ENCODE results near the gene PAX5. TPM values are rescaled to one million over a fixed set of nuclear protein-coding genes. Genes with fewer than 3 reads are reported as not detected.

Gene PAX5
- total and polyA plus RNA-seq, 2 experiments from 2014 or later, result not detected

- Histone ChIP-seq H3F3A (ENCODE audit: insufficient read depth) (no peaks in the 10 kb centered on the region), H2AFZ (no peak overlapping the region), H3K79me2 (ENCODE audit: insufficient read depth) (no peaks in the 10 kb centered on the region), H3K36me3 (ENCODE audit: low read depth) (no peaks in the 10 kb centered on the region), H3K4me2 (ENCODE audit: unreplicated experiment) (no peak overlapping the region), H3K27me3 (replicated peaks; ENCODE audit: insufficient read depth) (peaks cover 50% of the 10 kb centered on the region), H3K9me3 (ENCODE audit: low read depth) (no peaks in the 10 kb centered on the region), H4K20me1 (ENCODE audit: insufficient read depth) (no peaks in the 10 kb centered on the region), H3K4me3 (no peak overlapping the region), H3K27ac (no peak overlapping the region), H3K9ac (no peak overlapping the region), H3K4me1 (ENCODE audit: insufficient read depth) (no peaks in the 10 kb centered on the region), H3K9me2 (ENCODE audit: insufficient read depth) (no peaks in the 10 kb centered on the region)
- in situ Hi-C loops (cut with MboI), result loop anchor here (10.0 kb wide), 1 partner anchor 396 kb away; no protein-coding TSS in a partner anchor
- TF ChIP-seq EZH2 (IDR thresholded peaks at IDR 0.05; ENCODE audit: insufficient read depth, poor library complexity, severe bottlenecking) (no peak), EZH2phosphoT487 (IDR thresholded peaks at IDR 0.05; ENCODE audit: insufficient read depth, low read depth) (no peak)
- WGBS, 2 experiments (ENCODE audit: low coverage in 1 of 2, low lambda C conversion rate in 2 of 2, missing lambda C conversion rate in 2 of 2), result 24 to 26% methylated on average over 11 of the region's 11 CpGs
- no peak for DNase-seq
These were observed 165.3 kb downstream of the PAX5 start for GRCh38 chr9:36868586-36869282.

- Histone ChIP-seq H3K27me3 (replicated peaks; ENCODE audit: insufficient read depth) (peaks cover 49% of the 10 kb centered on the region), H3K27ac (no peak overlapping the region), H3K9me3 (ENCODE audit: low read depth) (no peaks in the 10 kb centered on the region), H3K9me2 (ENCODE audit: insufficient read depth) (no peaks in the 10 kb centered on the region), H3K79me2 (ENCODE audit: insufficient read depth) (no peaks in the 10 kb centered on the region), H3K9ac (no peak overlapping the region), H3K4me2 (ENCODE audit: unreplicated experiment) (no peak overlapping the region), H4K20me1 (ENCODE audit: insufficient read depth) (no peaks in the 10 kb centered on the region), H3K36me3 (ENCODE audit: low read depth) (no peaks in the 10 kb centered on the region), H3F3A (ENCODE audit: insufficient read depth) (no peaks in the 10 kb centered on the region), H2AFZ (no peak overlapping the region), H3K4me1 (ENCODE audit: insufficient read depth) (no peaks in the 10 kb centered on the region), H3K4me3 (no peak overlapping the region)
- TF ChIP-seq EZH2phosphoT487 (IDR thresholded peaks at IDR 0.05; ENCODE audit: insufficient read depth, low read depth) (no peak), EZH2 (IDR thresholded peaks at IDR 0.05; ENCODE audit: insufficient read depth, poor library complexity, severe bottlenecking) (no peak)
- in situ Hi-C loops (cut with MboI), result loop anchor here (10.0 kb wide), 1 partner anchor 397 kb away; no protein-coding TSS in a partner anchor
- 43 to 49% methylated on average over 22 of the region's 22 CpGs for WGBS, 2 experiments (ENCODE audit: low coverage in 1 of 2, low lambda C conversion rate in 2 of 2, missing lambda C conversion rate in 2 of 2)
- no peak for DNase-seq
These were observed 166.2 kb downstream of the PAX5 start for GRCh38 chr9:36867672-36868471.

GRCh38 chr9:36867241-36867640 is 166.8 kb downstream of the PAX5 start:
- in situ Hi-C loops (cut with MboI), result loop anchor here (10.0 kb wide), 1 partner anchor 398 kb away; no protein-coding TSS in a partner anchor
- no peak for TF ChIP-seq EZH2phosphoT487 (IDR thresholded peaks at IDR 0.05; ENCODE audit: insufficient read depth, low read depth)
- no peak for TF ChIP-seq EZH2 (IDR thresholded peaks at IDR 0.05; ENCODE audit: insufficient read depth, poor library complexity, severe bottlenecking)
- 46 to 48% methylated on average over 8 of the region's 8 CpGs for WGBS, 2 experiments (ENCODE audit: low coverage in 1 of 2, low lambda C conversion rate in 2 of 2, missing lambda C conversion rate in 2 of 2)

GRCh38 chr9:36866840-36867239 is 167.2 kb downstream of the PAX5 start:
- in situ Hi-C loops (cut with MboI), result loop anchor here (10.0 kb wide), 1 partner anchor 398 kb away; no protein-coding TSS in a partner anchor
- Histone ChIP-seq H3K79me2 (ENCODE audit: insufficient read depth) (no peaks in the 10 kb centered on the region), H3F3A (ENCODE audit: insufficient read depth) (no peaks in the 10 kb centered on the region), H2AFZ (no peak overlapping the region), H3K9me3 (ENCODE audit: low read depth) (no peaks in the 10 kb centered on the region), H4K20me1 (ENCODE audit: insufficient read depth) (no peaks in the 10 kb centered on the region), H3K4me1 (ENCODE audit: insufficient read depth) (no peaks in the 10 kb centered on the region), H3K27me3 (replicated peaks; ENCODE audit: insufficient read depth) (peaks cover 40% of the 10 kb centered on the region), H3K4me3 (no peak overlapping the region), H3K36me3 (ENCODE audit: low read depth) (no peaks in the 10 kb centered on the region), H3K9me2 (ENCODE audit: insufficient read depth) (no peaks in the 10 kb centered on the region), H3K27ac (no peak overlapping the region), H3K9ac (no peak overlapping the region), H3K4me2 (ENCODE audit: unreplicated experiment) (no peak overlapping the region)
- TF ChIP-seq EZH2 (IDR thresholded peaks at IDR 0.05; ENCODE audit: insufficient read depth, poor library complexity, severe bottlenecking) (no peak), EZH2phosphoT487 (IDR thresholded peaks at IDR 0.05; ENCODE audit: insufficient read depth, low read depth) (no peak)
- no peak for DNase-seq
- WGBS, 2 experiments (ENCODE audit: low coverage in 1 of 2, low lambda C conversion rate in 2 of 2, missing lambda C conversion rate in 2 of 2), result 48 to 62% methylated on average over 7 of the region's 7 CpGs

More at GRCh38 chr9:36867241-36867640, 166.8 kb downstream of the PAX5 start:
- H3K36me3 ChIP-seq (ENCODE audit: low read depth), result no peaks in the 10 kb centered on the region
- H3K27ac ChIP-seq, result no peak overlapping the region
- no peaks in the 10 kb centered on the region for H4K20me1 ChIP-seq (ENCODE audit: insufficient read depth)
- H3F3A ChIP-seq (ENCODE audit: insufficient read depth), result no peaks in the 10 kb centered on the region
- no peaks in the 10 kb centered on the region for H3K9me3 ChIP-seq (ENCODE audit: low read depth)
- no peaks in the 10 kb centered on the region for H3K79me2 ChIP-seq (ENCODE audit: insufficient read depth)
- H3K27me3 ChIP-seq (replicated peaks; ENCODE audit: insufficient read depth), result peaks cover 44% of the 10 kb centered on the region
- H3K9me2 ChIP-seq (ENCODE audit: insufficient read depth), result no peaks in the 10 kb centered on the region
- DNase-seq, result no peak
- H3K4me3 ChIP-seq, result no peak overlapping the region
- no peak overlapping the region for H2AFZ ChIP-seq
- H3K9ac ChIP-seq, result no peak overlapping the region
- no peak overlapping the region for H3K4me2 ChIP-seq (ENCODE audit: unreplicated experiment)
- no peaks in the 10 kb centered on the region for H3K4me1 ChIP-seq (ENCODE audit: insufficient read depth)
